Smooth muscle cell of the umbilical artery (primary cell): Measurements from ENCODE around the gene DYDC1. TPM values are rescaled to one million over a fixed set of nuclear protein-coding genes. Genes with fewer than 3 reads are reported as not detected.

Experiments
- total RNA-seq: library from RNA; depleted of rRNA; stranded (reverse); fragments of >200 nt; gene quantifications from 2 replicates; pipeline ENCODE4 v1.2.3, GENCODE V29; 2014

The DYDC1 gene
- total RNA-seq = not detected in 2 replicates

GRCh38 chr10:80356563-80356988, at the start of gene DYDC1, which contains the start of gene DYDC2:
TSS of gene DYDC1 (minus strand) at chr10:80356755. CDS start at chr10:80352601, 4,154 bp downstream.
TSS of gene DYDC2 (plus strand) at chr10:80356781. CDS start at chr10:80362444, 5,663 bp downstream.

DNA sequence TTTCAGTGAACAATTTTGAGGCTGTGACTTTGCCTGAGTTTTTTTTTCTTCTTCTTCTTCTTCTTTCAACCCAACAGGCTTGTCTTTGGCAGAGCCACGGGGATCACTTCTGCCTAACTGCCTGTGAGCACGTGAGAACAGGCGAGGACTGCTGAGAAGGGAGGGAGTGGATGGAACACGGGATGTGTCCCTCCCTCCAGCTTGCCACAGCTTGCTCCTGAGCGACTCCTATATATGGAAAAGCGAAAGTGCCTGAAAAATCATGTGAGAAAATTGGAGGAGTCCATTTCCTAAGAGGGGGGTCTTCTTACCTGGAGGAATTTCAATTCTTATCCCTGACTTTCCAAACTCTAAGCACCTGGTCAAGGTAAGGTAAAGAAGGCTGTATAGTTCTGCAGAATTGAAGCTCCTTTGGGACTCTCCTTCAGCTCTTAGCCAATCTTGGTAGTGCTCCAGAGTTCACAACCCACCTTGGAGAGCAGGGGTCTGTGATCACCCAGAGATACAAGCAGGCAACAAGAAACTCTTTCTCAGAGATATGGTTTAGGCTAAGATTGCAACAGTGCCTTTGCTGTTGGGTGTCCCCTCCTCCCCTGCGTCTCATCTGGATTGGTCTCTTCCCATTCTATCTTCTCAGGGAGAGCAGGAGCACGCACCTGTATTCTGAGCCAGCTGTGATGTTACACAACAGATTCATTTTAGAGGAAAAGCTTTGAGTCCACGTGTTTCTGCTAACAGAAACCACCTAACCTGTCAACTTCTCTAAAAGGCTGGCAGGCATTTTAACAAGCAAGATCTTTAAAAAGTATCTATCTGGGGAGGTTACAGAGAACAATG, 66.9 kb downstream of the DYDC1 start, which contains the start of gene MAT1A:
MAT1A (minus strand) TSS at position 208 of the 837 bp plus-strand sequence. CDS start 235 bp downstream, outside the sequence.

Other genes with a start within 250 kb of the DYDC1 start
- gene PLAC9, start 224.0 kb downstream of the DYDC1 start, total RNA-seq = 2.6 and 2.7 TPM in 2 replicates
- gene ANXA11, start 151.2 kb downstream of the DYDC1 start, total RNA-seq = 40.4 and 81.8 TPM in 2 replicates
- not detected in 2 replicates for gene MAT1A, start 67.1 kb downstream of the DYDC1 start, total RNA-seq
- not detected in 2 replicates for gene DYDC2, start within 50 bp of the DYDC1 start, total RNA-seq
- gene PRXL2A, start 51.8 kb upstream of the DYDC1 start, total RNA-seq = 19.6 and 23.6 TPM in 2 replicates
- 11.0 and 51.6 TPM in 2 replicates for gene TSPAN14, start 97.6 kb upstream of the DYDC1 start, total RNA-seq
- gene SH2D4B, start 181.1 kb upstream of the DYDC1 start, total RNA-seq = under 0.01 TPM in 1 of 2 replicates, not detected in the other